Sciatic nerve (tissue), 2 donors: ENCODE results near the gene INSYN2B. TPM values are rescaled to one million over a fixed set of nuclear protein-coding genes. Genes with fewer than 3 reads are reported as not detected.

Source experiments
- ATAC-seq: fragments of 200-7000 bp; cut with Tn5 transposase; one replicate; pipeline ENCODE4 v1.9.1; 2020; ENCODE audit warnings: mild to moderate bottlenecking, moderate library complexity
- DNase-seq: peaks from one replicate; pipeline ENCODE4 v3.0.0-alpha.2; 2020; ENCODE audit warnings: low spot score
- intact Hi-C: fragments of 100-400 bp; cut with DNase I; formaldehyde crosslinking; loops from one replicate; pipeline ENCODE4 v1.14.2; 2022
- total RNA-seq: library from RNA; stranded (reverse); fragmentation: NEBNext Ultra II Directional; extraction: Animal tissue kit (Norgen Biotek cat#: 25700); gene quantifications from one replicate; pipeline ENCODE4 v1.2.1, GENCODE V29; 2021
- donor health status: DM: no; HTN: no; CAD: no.
- donor health status: DM: no; HTN: no; CAD: no.

INSYN2B gene
- total RNA-seq, 1 donor from 2014 or later: 0.27 TPM

GRCh38 chr5:169871826-169872490, 108.3 kb downstream of the INSYN2B start:
- no peak for ATAC-seq
- intact Hi-C loops: no loop called here
- no peak for DNase-seq

GRCh38 chr5:169870211-169870610, 110.1 kb downstream of the INSYN2B start:
- intact Hi-C loops: no loop called here
- no peak for DNase-seq
- ATAC-seq: no peak

- no peak for DNase-seq
- no peak for ATAC-seq
- intact Hi-C loops: loop anchor here (10.0 kb wide), 1 partner anchor 1836 kb away; no protein-coding TSS in a partner anchor
These were observed 111.2 kb downstream of the INSYN2B start for GRCh38 chr5:169869066-169869465.

- no peak for DNase-seq
- intact Hi-C loops: loop anchor here (10.0 kb wide), 1 partner anchor 1837 kb away; no protein-coding TSS in a partner anchor
- ATAC-seq: no peak
These were observed 112.9 kb downstream of the INSYN2B start for GRCh38 chr5:169867347-169867746.

GRCh38 chr5:169864483-169864882, 115.8 kb downstream of the INSYN2B start:
- ATAC-seq (no peak), DNase-seq (no peak)
- intact Hi-C loops: loop anchor here (10.0 kb wide), 1 partner anchor 1840 kb away; no protein-coding TSS in a partner anchor

GRCh38 chr5:169862391-169862811, 117.9 kb downstream of the INSYN2B start:
- ATAC-seq: no peak
- intact Hi-C loops: loop anchor here (10.0 kb wide), 1 partner anchor 1842 kb away; no protein-coding TSS in a partner anchor
- DNase-seq: no peak

GRCh38 chr5:169861934-169862333, 118.4 kb downstream of the INSYN2B start:
- ATAC-seq (no peak), DNase-seq (no peak)
- intact Hi-C loops: loop anchor here (10.0 kb wide), 1 partner anchor 1843 kb away; no protein-coding TSS in a partner anchor

GRCh38 chr5:169861433-169861832, 118.9 kb downstream of the INSYN2B start:
- intact Hi-C loops: loop anchor here (10.0 kb wide), 1 partner anchor 1843 kb away; no protein-coding TSS in a partner anchor
- DNase-seq: no peak
- ATAC-seq: no peak

GRCh38 chr5:169860585-169860984, 119.7 kb downstream of the INSYN2B start:
- DNase-seq: no peak
- intact Hi-C loops: loop anchor here (10.0 kb wide), 1 partner anchor 1844 kb away; no protein-coding TSS in a partner anchor
- no peak for ATAC-seq

GRCh38 chr5:169856571-169856970, 123.7 kb downstream of the INSYN2B start:
- ATAC-seq (no peak), DNase-seq (no peak)
- intact Hi-C loops: no loop called here

GRCh38 chr5:169851321-169851850, 128.9 kb downstream of the INSYN2B start:
- ATAC-seq (no peak), DNase-seq (no peak)
- intact Hi-C loops: no loop called here

GRCh38 chr5:169850409-169850808, 129.9 kb downstream of the INSYN2B start:
- ATAC-seq: no peak
- intact Hi-C loops: no loop called here
- DNase-seq: no peak

GRCh38 chr5:169848792-169849191, 131.5 kb downstream of the INSYN2B start:
- intact Hi-C loops: no loop called here
- ATAC-seq: no peak
- no peak for DNase-seq

- intact Hi-C loops: no loop called here
- ATAC-seq (no peak), DNase-seq (no peak)
These were observed 132.0 kb downstream of the INSYN2B start for GRCh38 chr5:169848271-169848670.

GRCh38 chr5:169847519-169847918, 132.8 kb downstream of the INSYN2B start:
- no peak for ATAC-seq
- intact Hi-C loops: no loop called here
- DNase-seq: no peak

GRCh38 chr5:169842699-169843098, 137.6 kb downstream of the INSYN2B start:
- intact Hi-C loops: no loop called here
- ATAC-seq (no peak), DNase-seq (no peak)

- intact Hi-C loops: no loop called here
- ATAC-seq: no peak
- no peak for DNase-seq
These were observed 139.9 kb downstream of the INSYN2B start for GRCh38 chr5:169840405-169840804.

GRCh38 chr5:169838688-169839087, 141.6 kb downstream of the INSYN2B start:
- no peak for ATAC-seq

GRCh38 chr5:169837686-169838085, 142.6 kb downstream of the INSYN2B start:
- intact Hi-C loops: no loop called here
- DNase-seq: no peak
- ATAC-seq: no peak

More at GRCh38 chr5:169838688-169839087, 141.6 kb downstream of the INSYN2B start:
- intact Hi-C loops: no loop called here
- no peak for DNase-seq

- no peak for DNase-seq
- intact Hi-C loops: no loop called here
These were observed 143.3 kb downstream of the INSYN2B start for GRCh38 chr5:169836835-169837536.

More at GRCh38 chr5:169836835-169837536, 143.3 kb downstream of the INSYN2B start:
- no peak for ATAC-seq
